Endodermal cell (in vitro differentiated cells): Measurements from ENCODE around the gene MXRA5. TPM values are rescaled to one million over a fixed set of nuclear protein-coding genes. Genes with fewer than 3 reads are reported as not detected.

ENCODE experiments used
- DNase-seq: peaks from one replicate; pipeline ENCODE4 v3.0.0-alpha.2; 2017
- H3K27ac ChIP-seq: 2 replicates; pipeline ENCODE4 v1.5.1; 2013; ENCODE audit warnings: mild to moderate bottlenecking, low read depth, low read length, moderate library complexity
- H3K27me3 ChIP-seq: 2 replicates; pipeline ENCODE4 v1.6.1; 2013; ENCODE audit warnings: mild to moderate bottlenecking, low read length, moderate library complexity; ENCODE audit not compliant: insufficient read depth, control insufficient read depth, poor library complexity, severe bottlenecking
- H3K36me3 ChIP-seq: 2 replicates; pipeline ENCODE4 v1.7.0; 2013; ENCODE audit warnings: mild to moderate bottlenecking, low read length, moderate library complexity; ENCODE audit not compliant: control insufficient read depth, insufficient read depth
- H3K4me1 ChIP-seq: one replicate; pipeline ENCODE4 v1.7.0; 2013; ENCODE audit warnings: low read length; ENCODE audit not compliant: control insufficient read depth, insufficient read depth
- H3K4me3 ChIP-seq: 2 replicates; pipeline ENCODE4 v1.5.1; 2013; ENCODE audit warnings: mild to moderate bottlenecking, low read length, moderate library complexity
- H3K9ac ChIP-seq: 2 replicates; pipeline ENCODE4 v1.6.1; 2013; ENCODE audit warnings: mild to moderate bottlenecking, low read length, moderate library complexity; ENCODE audit not compliant: poor library complexity, severe bottlenecking; ENCODE audit errors: extremely low read depth
- H3K9me3 ChIP-seq: 2 replicates; pipeline ENCODE4 v1.6.1; 2013; ENCODE audit warnings: mild to moderate bottlenecking, low read length, moderate library complexity; ENCODE audit not compliant: control insufficient read depth
- H3K27ac Mint-ChIP-seq: 2 replicates; pipeline ENCODE4 v1.8.0; 2020; ENCODE audit warnings: mixed read lengths
- H3K27me3 Mint-ChIP-seq: 2 replicates; pipeline ENCODE4 v1.8.0; 2021; ENCODE audit warnings: mild to moderate bottlenecking, mixed read lengths; ENCODE audit not compliant: insufficient read depth
- H3K36me3 Mint-ChIP-seq: 2 replicates; pipeline ENCODE4 v1.8.0; 2020; ENCODE audit warnings: low read depth, mixed read lengths
- H3K4me1 Mint-ChIP-seq: 2 replicates; pipeline ENCODE4 v1.8.0; 2020; ENCODE audit warnings: mixed read lengths
- H3K4me3 Mint-ChIP-seq: 2 replicates; pipeline ENCODE4 v1.8.0; 2020; ENCODE audit warnings: mild to moderate bottlenecking, moderate library complexity, mixed read lengths
- H3K9me3 Mint-ChIP-seq: 2 replicates; pipeline ENCODE4 v1.8.0; 2020; ENCODE audit warnings: mild to moderate bottlenecking, mixed read lengths
- WGBS, 2 experiments: methylation state at CpG; one replicate each; pipeline versions ENCODE4 v1.1.5 to v1.1.7; 2013; ENCODE audit warnings: missing lambda C conversion rate in 2 of 2, mixed read lengths in 1 of 2; ENCODE audit not compliant: insufficient coverage in 1 of 2, insufficient read length in 1 of 2; 5-methylcytosine and 5-hydroxymethylcytosine counted together
- total RNA-seq, 2 donors: library from RNA; stranded (reverse); fragmentation: NEBNext Ultra II Directional in 1 of 2; extraction: Animal tissue kit (Norgen Biotek cat#: 25700) in 1 of 2; gene quantifications; 2 replicates in 1 of 2; 3 replicates in 1 of 2; pipeline ENCODE4 v1.2.1, GENCODE V29; 2021
- TF ChIP-seq, protein P1 (sequence below): fragments of 200-600 bp; sonication (generic); conservative IDR thresholded peaks from 2 replicates; pipeline ENCODE4 v1.5.0; 2021; ENCODE audit warnings: antibody characterized with exemption, mild to moderate bottlenecking

Gene MXRA5
- total RNA-seq, 2 donors from 2014 or later: 14.6 to 40.2 TPM

DNA sequence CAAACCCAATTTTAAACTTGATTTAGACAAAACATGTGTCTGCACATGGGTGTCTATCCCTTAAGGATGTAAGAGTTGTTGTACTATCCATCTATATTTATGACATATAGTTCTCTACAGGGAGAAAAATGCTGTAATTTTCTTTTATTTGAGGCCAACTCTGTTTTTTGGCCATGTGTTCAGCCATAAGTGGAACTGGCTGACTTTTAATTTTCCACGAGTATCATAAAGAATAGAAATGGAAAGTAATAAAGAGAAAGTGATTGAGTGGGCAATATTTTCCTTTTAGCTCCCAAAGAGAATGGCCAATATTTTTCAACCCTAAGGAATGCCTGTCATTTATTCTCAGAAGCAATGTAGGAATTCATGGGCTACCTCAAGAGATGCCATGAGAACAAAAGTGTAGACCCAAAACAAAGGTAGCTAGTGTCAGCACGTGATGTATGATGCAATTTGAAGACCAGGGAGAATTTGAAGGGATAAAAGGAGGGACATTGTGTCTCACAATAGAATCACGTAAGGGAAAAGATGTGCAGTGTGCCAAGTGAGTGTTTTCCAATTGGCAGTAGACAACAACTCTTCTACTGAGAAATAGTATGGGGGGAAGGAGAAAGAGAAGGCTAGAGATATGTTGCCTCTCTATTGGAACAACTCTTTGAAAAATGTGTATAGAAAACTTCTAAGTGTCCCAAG lies 27.8 kb upstream of the MXRA5 start:
- no peak overlapping the region for H3K9ac ChIP-seq
- Mint-ChIP-seq H3K27ac (no peak overlapping the region), H3K9me3 (peaks cover 23% of the 10 kb centered on the region), H3K36me3 (no peaks in the 10 kb centered on the region), H3K27me3 (peaks cover 3% of the 10 kb centered on the region), H3K4me3 (no peak overlapping the region), H3K4me1 (no peaks in the 10 kb centered on the region)
- H3K9me3 ChIP-seq: no peaks in the 10 kb centered on the region
- no peaks in the 10 kb centered on the region for H3K4me1 ChIP-seq
- 83 to 94% methylated on average over 2 of the region's 3 CpGs for WGBS, 2 experiments
- H3K4me3 ChIP-seq: no peak overlapping the region
- H3K27me3 ChIP-seq: no peaks in the 10 kb centered on the region
- H3K36me3 ChIP-seq: no peaks in the 10 kb centered on the region
- DNase-seq: no peak
- no peak overlapping the region for H3K27ac ChIP-seq
- TF ChIP-seq, protein P1, sequence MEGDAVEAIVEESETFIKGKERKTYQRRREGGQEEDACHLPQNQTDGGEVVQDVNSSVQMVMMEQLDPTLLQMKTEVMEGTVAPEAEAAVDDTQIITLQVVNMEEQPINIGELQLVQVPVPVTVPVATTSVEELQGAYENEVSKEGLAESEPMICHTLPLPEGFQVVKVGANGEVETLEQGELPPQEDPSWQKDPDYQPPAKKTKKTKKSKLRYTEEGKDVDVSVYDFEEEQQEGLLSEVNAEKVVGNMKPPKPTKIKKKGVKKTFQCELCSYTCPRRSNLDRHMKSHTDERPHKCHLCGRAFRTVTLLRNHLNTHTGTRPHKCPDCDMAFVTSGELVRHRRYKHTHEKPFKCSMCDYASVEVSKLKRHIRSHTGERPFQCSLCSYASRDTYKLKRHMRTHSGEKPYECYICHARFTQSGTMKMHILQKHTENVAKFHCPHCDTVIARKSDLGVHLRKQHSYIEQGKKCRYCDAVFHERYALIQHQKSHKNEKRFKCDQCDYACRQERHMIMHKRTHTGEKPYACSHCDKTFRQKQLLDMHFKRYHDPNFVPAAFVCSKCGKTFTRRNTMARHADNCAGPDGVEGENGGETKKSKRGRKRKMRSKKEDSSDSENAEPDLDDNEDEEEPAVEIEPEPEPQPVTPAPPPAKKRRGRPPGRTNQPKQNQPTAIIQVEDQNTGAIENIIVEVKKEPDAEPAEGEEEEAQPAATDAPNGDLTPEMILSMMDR: no peak

DNA sequence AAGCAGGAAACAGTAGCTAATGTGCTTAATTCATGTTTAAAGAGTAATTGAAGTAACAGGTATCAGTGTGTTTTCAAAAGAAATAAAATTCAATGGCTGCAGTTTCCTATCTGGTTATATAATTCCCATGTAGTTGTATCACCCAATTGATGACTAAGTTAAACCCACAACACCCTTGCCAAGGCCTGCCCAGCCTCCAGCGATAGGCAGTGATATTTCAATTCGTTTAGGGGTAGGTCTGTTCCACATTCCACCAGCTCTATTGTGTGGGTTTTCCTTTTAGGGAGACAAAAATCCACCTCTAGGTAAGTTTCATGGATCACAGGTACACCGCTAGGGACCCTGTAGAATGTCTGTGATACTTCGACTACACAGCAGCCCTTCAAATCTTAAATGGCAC lies 24.7 kb upstream of the MXRA5 start:
- no peaks in the 10 kb centered on the region for H3K27me3 Mint-ChIP-seq
- no peak for DNase-seq
- peaks cover 11% of the 10 kb centered on the region for H3K9me3 Mint-ChIP-seq
- Histone ChIP-seq H3K36me3 (no peaks in the 10 kb centered on the region), H3K4me1 (no peaks in the 10 kb centered on the region), H3K4me3 (no peak overlapping the region), H3K27me3 (no peaks in the 10 kb centered on the region), H3K9ac (no peak overlapping the region), H3K9me3 (no peaks in the 10 kb centered on the region), H3K27ac (no peak overlapping the region)
- H3K4me3 Mint-ChIP-seq: no peak overlapping the region
- no peaks in the 10 kb centered on the region for H3K4me1 Mint-ChIP-seq
- H3K36me3 Mint-ChIP-seq: no peaks in the 10 kb centered on the region
- TF ChIP-seq, protein P1: no peak
- WGBS, 2 experiments: 92% methylated on average over 4 of the region's 4 CpGs; no CpG with 5 or more reads in 1 of the 2 experiments
- no peak overlapping the region for H3K27ac Mint-ChIP-seq

DNA sequence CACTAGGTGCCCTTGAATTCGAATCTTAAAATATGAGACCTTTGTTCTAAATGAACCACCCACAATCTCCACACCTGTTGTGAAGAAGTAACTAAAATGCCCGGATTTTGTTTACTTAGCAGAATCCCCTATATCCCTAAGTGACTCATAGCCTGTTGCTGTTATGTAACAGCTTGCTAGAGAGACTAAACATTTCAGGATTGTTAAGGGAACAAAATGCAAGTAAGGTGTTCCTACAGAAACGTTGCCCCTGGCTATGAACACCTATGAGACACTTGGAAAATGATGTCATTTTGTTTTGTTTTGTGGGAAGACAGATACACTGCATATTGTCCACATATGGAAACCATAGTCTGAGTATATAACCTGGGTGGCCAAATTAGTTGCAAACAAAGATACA lies 24.2 kb upstream of the MXRA5 start:
- Histone ChIP-seq H3K9me3 (no peaks in the 10 kb centered on the region), H3K27ac (no peak overlapping the region), H3K36me3 (no peaks in the 10 kb centered on the region), H3K9ac (no peak overlapping the region), H3K4me3 (no peak overlapping the region), H3K4me1 (no peaks in the 10 kb centered on the region), H3K27me3 (no peaks in the 10 kb centered on the region)
- no peaks in the 10 kb centered on the region for H3K27me3 Mint-ChIP-seq
- H3K4me1 Mint-ChIP-seq: no peaks in the 10 kb centered on the region
- 94% methylated on average over 2 of the region's 3 CpGs; no CpG with 5 or more reads in 1 of the 2 experiments for WGBS, 2 experiments
- no peak overlapping the region for H3K27ac Mint-ChIP-seq
- H3K36me3 Mint-ChIP-seq: no peaks in the 10 kb centered on the region
- H3K4me3 Mint-ChIP-seq: no peak overlapping the region
- TF ChIP-seq, protein P1: no peak
- no peak for DNase-seq
- H3K9me3 Mint-ChIP-seq: peaks cover 8% of the 10 kb centered on the region
